ENCODE results near the gene SLC27A4. TPM values are rescaled to one million over a fixed set of nuclear protein-coding genes. Genes with fewer than 3 reads are reported as not detected.

SLC27A4 gene
- total RNA-seq, 6 experiments from 2014 or later, result 15.8 to 97.3 (median 24.1) TPM

DNA sequence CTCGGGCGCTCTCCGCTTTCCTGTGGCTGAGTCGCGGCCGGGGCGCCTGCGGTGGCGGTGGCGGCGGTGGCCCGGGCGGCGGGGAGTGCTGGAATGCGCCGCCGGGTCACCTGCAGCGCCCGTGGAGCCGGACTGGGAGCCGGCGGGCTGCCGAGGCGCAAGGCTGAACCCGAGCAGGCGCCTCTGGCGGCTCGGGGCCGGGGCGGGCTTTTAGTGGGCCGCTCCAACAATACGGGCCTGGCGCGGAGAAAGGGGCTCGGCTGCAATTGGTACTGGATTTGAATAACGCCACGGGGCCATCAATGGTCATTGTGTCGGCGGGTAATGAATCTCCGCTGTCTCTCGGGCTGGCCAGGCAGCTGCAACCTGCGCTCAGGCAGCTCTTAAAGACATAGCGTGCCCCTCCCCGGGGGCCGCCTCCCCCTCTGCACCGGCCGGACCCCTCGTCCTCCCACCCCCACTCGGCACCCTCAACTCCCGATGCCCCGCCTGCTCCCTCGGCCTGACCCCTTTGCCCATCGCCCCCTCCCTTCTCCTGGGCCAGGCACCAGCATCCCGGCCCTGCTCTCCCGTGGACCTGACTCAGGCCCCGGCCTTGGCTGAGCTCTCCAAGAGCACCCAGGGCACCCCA, 52.9 kb downstream of the SLC27A4 start:
- intact Hi-C loops (cut with DNase I), result no loop called here
- Histone ChIP-seq H3K9me3 (no peaks in the 10 kb centered on the region), H3K27me3 (no peaks in the 10 kb centered on the region), H3K4me3 (no peak overlapping the region), H3K36me3 (peaks cover 0 to 11% (median 8%) of the 10 kb centered on the region in 4 donors), H3K4me1 (no peaks in the 10 kb centered on the region), H3K27ac (no peak overlapping the region)
- WGBS (ENCODE audit: insufficient coverage, low coverage, low lambda C conversion rate, missing lambda C conversion rate), result 29% methylated on average over 7 of the region's 56 CpGs
- ATAC-seq, result peak in 3 of 4 donors; percentile 8 to 17 (median 8)
- TF ChIP-seq POLR2A (IDR thresholded peaks at IDR 0.05), result no peak
- TF ChIP-seq, protein P1, sequence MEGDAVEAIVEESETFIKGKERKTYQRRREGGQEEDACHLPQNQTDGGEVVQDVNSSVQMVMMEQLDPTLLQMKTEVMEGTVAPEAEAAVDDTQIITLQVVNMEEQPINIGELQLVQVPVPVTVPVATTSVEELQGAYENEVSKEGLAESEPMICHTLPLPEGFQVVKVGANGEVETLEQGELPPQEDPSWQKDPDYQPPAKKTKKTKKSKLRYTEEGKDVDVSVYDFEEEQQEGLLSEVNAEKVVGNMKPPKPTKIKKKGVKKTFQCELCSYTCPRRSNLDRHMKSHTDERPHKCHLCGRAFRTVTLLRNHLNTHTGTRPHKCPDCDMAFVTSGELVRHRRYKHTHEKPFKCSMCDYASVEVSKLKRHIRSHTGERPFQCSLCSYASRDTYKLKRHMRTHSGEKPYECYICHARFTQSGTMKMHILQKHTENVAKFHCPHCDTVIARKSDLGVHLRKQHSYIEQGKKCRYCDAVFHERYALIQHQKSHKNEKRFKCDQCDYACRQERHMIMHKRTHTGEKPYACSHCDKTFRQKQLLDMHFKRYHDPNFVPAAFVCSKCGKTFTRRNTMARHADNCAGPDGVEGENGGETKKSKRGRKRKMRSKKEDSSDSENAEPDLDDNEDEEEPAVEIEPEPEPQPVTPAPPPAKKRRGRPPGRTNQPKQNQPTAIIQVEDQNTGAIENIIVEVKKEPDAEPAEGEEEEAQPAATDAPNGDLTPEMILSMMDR (IDR thresholded peaks at IDR 0.05), result no peak
- DNase-seq, result no peak

DNA sequence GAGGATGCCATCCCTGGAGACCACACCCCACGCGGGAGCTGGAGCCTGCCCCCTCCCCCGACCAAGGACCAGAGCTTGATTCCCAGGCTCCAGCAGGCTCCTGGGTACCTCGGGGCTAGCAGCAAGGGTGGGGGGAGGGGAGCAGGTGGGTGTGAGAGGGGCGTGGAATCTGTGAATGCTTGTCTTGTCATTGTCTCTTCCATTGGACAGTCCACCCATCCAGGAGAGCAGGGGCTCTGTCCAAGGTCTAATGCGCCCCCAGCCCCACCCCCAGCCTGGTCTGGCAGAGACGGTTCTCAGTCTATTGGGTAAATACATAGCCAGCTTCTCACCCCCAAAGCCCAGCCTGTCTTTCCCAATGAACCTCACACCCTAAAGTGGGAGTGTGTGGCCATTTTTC, 53.6 kb downstream of the SLC27A4 start:
- TF ChIP-seq, protein P1 (IDR thresholded peaks at IDR 0.05), result no peak
- TF ChIP-seq POLR2A (IDR thresholded peaks at IDR 0.05), result no peak
- Histone ChIP-seq H3K4me1 (no peaks in the 10 kb centered on the region), H3K27me3 (no peaks in the 10 kb centered on the region), H3K9me3 (no peaks in the 10 kb centered on the region), H3K36me3 (peaks cover 0 to 5% (median 4%) of the 10 kb centered on the region in 4 donors), H3K27ac (no peak overlapping the region), H3K4me3 (no peak overlapping the region)
- DNase-seq (no peak), ATAC-seq (no peak)
- no CpG with 5 or more reads among the region's 7 CpGs for WGBS (ENCODE audit: insufficient coverage, low coverage, low lambda C conversion rate, missing lambda C conversion rate)
- intact Hi-C loops (cut with DNase I), result no loop called here

DNA sequence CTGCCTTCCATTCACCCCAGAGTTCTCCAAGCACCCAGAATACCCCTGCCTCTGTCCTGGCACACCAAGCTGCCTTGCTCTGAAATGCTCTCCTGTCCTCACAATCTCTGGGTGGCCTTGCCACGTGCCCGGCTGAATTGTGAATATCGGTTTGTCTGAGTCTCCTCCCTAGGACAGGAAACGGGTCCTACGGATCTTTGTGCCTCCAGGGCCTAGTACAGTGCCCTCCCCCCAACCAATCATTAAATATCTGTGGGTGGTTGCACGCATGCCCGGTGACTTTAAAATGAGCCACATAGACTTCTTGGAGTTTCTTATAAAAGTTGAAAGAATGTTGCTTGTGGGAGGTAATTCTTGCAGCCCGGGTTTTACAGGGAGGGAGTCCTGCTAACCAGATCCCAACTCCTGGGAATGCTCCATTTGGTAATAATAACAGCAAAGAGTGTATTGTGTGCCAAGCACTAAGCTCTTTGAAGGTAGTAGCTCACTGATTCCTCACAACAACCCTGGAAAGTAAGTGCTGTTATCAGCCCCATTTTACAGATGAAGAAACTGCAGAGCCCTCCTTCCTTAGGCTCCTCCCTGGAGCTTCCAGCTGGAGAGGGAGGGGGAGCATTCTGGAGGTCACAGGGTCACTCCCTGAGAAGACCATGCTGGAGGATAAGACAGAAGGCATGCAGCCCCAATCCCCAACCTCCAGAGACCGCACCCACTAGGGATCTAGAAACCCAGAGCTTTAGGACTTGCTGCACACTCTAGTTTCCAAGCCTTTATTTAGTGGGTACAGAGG, 54.2 kb downstream of the SLC27A4 start:
- no peaks in the 10 kb centered on the region for H3K9me3 ChIP-seq
- 25% methylated on average over 8 of the region's 9 CpGs for WGBS (ENCODE audit: insufficient coverage, low coverage, low lambda C conversion rate, missing lambda C conversion rate)
- no peaks in the 10 kb centered on the region for H3K4me1 ChIP-seq
- ATAC-seq (no peak), DNase-seq (no peak)
- H3K4me3 ChIP-seq, result no peak overlapping the region
- no peaks in the 10 kb centered on the region for H3K36me3 ChIP-seq
- H3K27me3 ChIP-seq, result no peaks in the 10 kb centered on the region
- intact Hi-C loops (cut with DNase I), result no loop called here
- no peak for TF ChIP-seq POLR2A (IDR thresholded peaks at IDR 0.05)
- TF ChIP-seq, protein P1 (IDR thresholded peaks at IDR 0.05), result no peak
- H3K27ac ChIP-seq, result no peak overlapping the region

DNA sequence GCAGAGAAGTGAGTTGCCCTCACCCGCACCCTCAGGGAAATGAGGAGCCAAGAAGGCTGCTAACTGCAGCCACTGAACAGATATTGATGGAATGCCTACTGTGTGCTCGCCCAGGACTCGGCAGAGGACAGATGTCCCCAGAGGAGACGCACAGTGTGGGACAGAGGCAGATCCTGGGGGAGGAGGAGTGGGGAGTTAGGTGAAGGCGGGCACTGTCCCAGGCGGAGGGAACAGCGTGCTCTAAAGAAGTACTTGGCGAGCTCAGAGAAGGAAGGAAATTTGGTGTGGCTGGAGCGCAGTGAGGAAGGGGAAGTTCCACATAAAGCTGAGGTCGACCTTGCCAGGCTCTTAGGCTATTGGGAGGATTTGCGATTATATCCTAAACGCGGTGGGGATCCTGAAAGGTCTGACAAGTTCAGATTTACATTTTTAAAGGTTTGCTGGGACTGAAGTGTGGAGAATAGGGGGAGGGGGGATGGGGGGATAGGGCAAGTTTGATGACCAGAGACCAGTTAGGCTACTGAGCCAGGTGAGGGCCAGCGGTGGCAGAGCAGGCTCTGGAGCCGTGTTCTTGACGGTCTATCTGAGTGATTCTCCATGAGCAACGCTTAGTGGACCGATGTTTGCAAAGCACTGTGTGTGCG, 56.8 kb downstream of the SLC27A4 start:
- Histone ChIP-seq H3K36me3 (no peaks in the 10 kb centered on the region), H3K27me3 (no peaks in the 10 kb centered on the region), H3K4me1 (no peaks in the 10 kb centered on the region), H3K27ac (no peak overlapping the region), H3K4me3 (no peak overlapping the region), H3K9me3 (no peaks in the 10 kb centered on the region)
- ATAC-seq, result peak; percentile 30 to 59 (median 40)
- no peak for DNase-seq
- intact Hi-C loops (cut with DNase I), result no loop called here
- no peak for TF ChIP-seq POLR2A (IDR thresholded peaks at IDR 0.05)
- TF ChIP-seq, protein P1 (IDR thresholded peaks at IDR 0.05), result no peak
- 5% methylated on average over 17 of the region's 19 CpGs for WGBS (ENCODE audit: insufficient coverage, low coverage, low lambda C conversion rate, missing lambda C conversion rate)
